ENCODE measurements around the gene NCAM2. TPM values are rescaled to one million over a fixed set of nuclear protein-coding genes. Genes with fewer than 3 reads are reported as not detected.

NCAM2 gene
- total and polyA plus RNA-seq, 4 donors, result 0.45 to 11.7 (median 5.8) TPM

DNA sequence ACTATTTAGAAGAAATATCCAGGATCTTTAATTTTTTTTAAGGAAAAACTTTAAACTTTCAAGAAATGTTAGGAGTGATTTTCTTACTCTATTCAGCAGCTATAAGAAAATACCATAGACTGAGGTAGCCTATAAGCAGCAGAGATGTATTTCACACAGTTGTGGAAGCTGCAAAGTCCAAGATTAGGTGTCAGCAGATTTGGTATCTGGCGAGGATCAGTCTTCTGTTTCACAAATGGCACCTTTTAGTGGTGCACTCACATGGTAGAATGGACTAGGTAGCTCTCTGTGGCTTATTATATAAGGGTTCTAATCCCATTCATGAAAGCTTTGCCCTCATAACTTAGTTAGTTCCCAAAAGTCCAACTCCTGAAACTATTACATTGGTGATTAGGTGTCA is 207.4 kb downstream of the NCAM2 start:
- no peak overlapping the region for H3K27ac ChIP-seq (ENCODE audit: low read depth in 1 of 2, low read length in 1 of 2)
- peaks cover 0 to 5% (median 0%) of the 10 kb centered on the region in 5 donors for H3K4me1 ChIP-seq (ENCODE audit: control insufficient read depth in 5 of 5, insufficient read depth in 5 of 5, low read length in 5 of 5)
- H3K9ac ChIP-seq (ENCODE audit: insufficient read depth in 1 of 2, low read length in 2 of 2), result no peak overlapping the region
- DNase-seq, result no peak
- WGBS, 2 donors, result 68 to 76% methylated on average over 1 of the region's 1 CpG
- TF ChIP-seq, protein P1, sequence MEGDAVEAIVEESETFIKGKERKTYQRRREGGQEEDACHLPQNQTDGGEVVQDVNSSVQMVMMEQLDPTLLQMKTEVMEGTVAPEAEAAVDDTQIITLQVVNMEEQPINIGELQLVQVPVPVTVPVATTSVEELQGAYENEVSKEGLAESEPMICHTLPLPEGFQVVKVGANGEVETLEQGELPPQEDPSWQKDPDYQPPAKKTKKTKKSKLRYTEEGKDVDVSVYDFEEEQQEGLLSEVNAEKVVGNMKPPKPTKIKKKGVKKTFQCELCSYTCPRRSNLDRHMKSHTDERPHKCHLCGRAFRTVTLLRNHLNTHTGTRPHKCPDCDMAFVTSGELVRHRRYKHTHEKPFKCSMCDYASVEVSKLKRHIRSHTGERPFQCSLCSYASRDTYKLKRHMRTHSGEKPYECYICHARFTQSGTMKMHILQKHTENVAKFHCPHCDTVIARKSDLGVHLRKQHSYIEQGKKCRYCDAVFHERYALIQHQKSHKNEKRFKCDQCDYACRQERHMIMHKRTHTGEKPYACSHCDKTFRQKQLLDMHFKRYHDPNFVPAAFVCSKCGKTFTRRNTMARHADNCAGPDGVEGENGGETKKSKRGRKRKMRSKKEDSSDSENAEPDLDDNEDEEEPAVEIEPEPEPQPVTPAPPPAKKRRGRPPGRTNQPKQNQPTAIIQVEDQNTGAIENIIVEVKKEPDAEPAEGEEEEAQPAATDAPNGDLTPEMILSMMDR (IDR thresholded peaks at IDR 0.05; ENCODE audit: control extremely low read depth, extremely low read depth), result no peak
- H3K4me3 ChIP-seq, result no peak overlapping the region
- no peak for ATAC-seq (ENCODE audit: insufficient read depth, low FRiP score)
- H3K9me3 ChIP-seq (ENCODE audit: control insufficient read depth in 4 of 4, insufficient read depth in 3 of 4, low read length in 3 of 4), result no peaks in the 10 kb centered on the region
- no peaks in the 10 kb centered on the region for H3K36me3 ChIP-seq (ENCODE audit: control insufficient read depth in 4 of 4, insufficient read depth in 4 of 4, low read length in 4 of 4)
- H3K27me3 ChIP-seq (ENCODE audit: control insufficient read depth in 3 of 3, insufficient read depth in 3 of 3, low read length in 2 of 3), result no peaks in the 10 kb centered on the region

GRCh38 chr21:21210552-21210951 is 212.3 kb downstream of the NCAM2 start:
- no peak overlapping the region for H3K4me3 ChIP-seq
- no peak overlapping the region for H3K9ac ChIP-seq (ENCODE audit: insufficient read depth in 1 of 2, low read length in 2 of 2)
- H3K27ac ChIP-seq (ENCODE audit: low read depth in 1 of 2, low read length in 1 of 2), result no peak overlapping the region
- H3K9me3 ChIP-seq (ENCODE audit: control insufficient read depth in 4 of 4, insufficient read depth in 3 of 4, low read length in 3 of 4), result no peaks in the 10 kb centered on the region
- H3K36me3 ChIP-seq (ENCODE audit: control insufficient read depth in 4 of 4, insufficient read depth in 4 of 4, low read length in 4 of 4), result no peaks in the 10 kb centered on the region
- DNase-seq, result no peak
- no peaks in the 10 kb centered on the region for H3K4me1 ChIP-seq (ENCODE audit: control insufficient read depth in 5 of 5, insufficient read depth in 5 of 5, low read length in 5 of 5)
- H3K27me3 ChIP-seq (ENCODE audit: control insufficient read depth in 3 of 3, insufficient read depth in 3 of 3, low read length in 2 of 3), result no peaks in the 10 kb centered on the region
- no peak for ATAC-seq (ENCODE audit: insufficient read depth, low FRiP score)
- 66 to 74% methylated on average over 2 of the region's 2 CpGs for WGBS, 2 donors
- TF ChIP-seq, protein P1 (IDR thresholded peaks at IDR 0.05; ENCODE audit: control extremely low read depth, extremely low read depth), result no peak

DNA sequence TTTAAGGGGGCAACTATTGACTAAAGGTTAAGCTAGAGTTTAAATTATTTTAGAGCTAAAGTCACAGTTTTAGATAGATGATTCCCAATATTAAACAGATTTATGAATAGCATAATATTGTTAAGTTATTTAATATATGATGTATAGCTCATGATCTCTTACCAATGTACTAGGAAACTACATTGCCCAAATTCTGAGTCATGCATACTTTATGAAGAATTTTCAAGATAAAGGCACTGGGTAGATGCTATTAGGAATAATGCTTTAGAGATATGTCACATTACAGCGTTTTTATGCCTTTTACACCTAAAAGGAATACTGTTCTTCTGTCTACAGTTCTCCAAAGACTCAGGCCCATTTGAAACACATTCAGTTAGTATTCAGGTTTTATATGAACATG is 215.1 kb downstream of the NCAM2 start:
- Histone ChIP-seq H3K27me3 (ENCODE audit: control insufficient read depth in 3 of 3, insufficient read depth in 3 of 3, low read length in 2 of 3) (no peaks in the 10 kb centered on the region), H3K9ac (ENCODE audit: insufficient read depth in 1 of 2, low read length in 2 of 2) (no peak overlapping the region), H3K27ac (ENCODE audit: low read depth in 1 of 2, low read length in 1 of 2) (no peak overlapping the region), H3K4me1 (ENCODE audit: control insufficient read depth in 5 of 5, insufficient read depth in 5 of 5, low read length in 5 of 5) (peaks cover 0 to 7% (median 0%) of the 10 kb centered on the region in 5 donors), H3K4me3 (no peak overlapping the region), H3K36me3 (ENCODE audit: control insufficient read depth in 4 of 4, insufficient read depth in 4 of 4, low read length in 4 of 4) (no peaks in the 10 kb centered on the region), H3K9me3 (ENCODE audit: control insufficient read depth in 4 of 4, insufficient read depth in 3 of 4, low read length in 3 of 4) (no peaks in the 10 kb centered on the region)
- 59 to 81% methylated on average over 1 of the region's 1 CpG for WGBS, 2 donors
- ATAC-seq (ENCODE audit: insufficient read depth, low FRiP score), result no peak
- TF ChIP-seq, protein P1 (IDR thresholded peaks at IDR 0.05; ENCODE audit: control extremely low read depth, extremely low read depth), result no peak
- no peak for DNase-seq

- Histone ChIP-seq H3K4me1 (ENCODE audit: control insufficient read depth in 5 of 5, insufficient read depth in 5 of 5, low read length in 5 of 5) (peaks cover 0 to 7% (median 0%) of the 10 kb centered on the region in 5 donors), H3K27me3 (ENCODE audit: control insufficient read depth in 3 of 3, insufficient read depth in 3 of 3, low read length in 2 of 3) (no peaks in the 10 kb centered on the region), H3K27ac (ENCODE audit: low read depth in 1 of 2, low read length in 1 of 2) (no peak overlapping the region), H3K4me3 (no peak overlapping the region), H3K9ac (ENCODE audit: insufficient read depth in 1 of 2, low read length in 2 of 2) (no peak overlapping the region), H3K36me3 (ENCODE audit: control insufficient read depth in 4 of 4, insufficient read depth in 4 of 4, low read length in 4 of 4) (no peaks in the 10 kb centered on the region), H3K9me3 (ENCODE audit: control insufficient read depth in 4 of 4, insufficient read depth in 3 of 4, low read length in 3 of 4) (no peaks in the 10 kb centered on the region)
- 49 to 76% methylated on average over 2 of the region's 2 CpGs for WGBS, 2 donors
- DNase-seq (peak in 2 of 3 donors; percentile 10 to 11), ATAC-seq (ENCODE audit: insufficient read depth, low FRiP score) (no peak)
- TF ChIP-seq, protein P1 (IDR thresholded peaks at IDR 0.05; ENCODE audit: control extremely low read depth, extremely low read depth), result no peak
Measured at GRCh38 chr21:21216047-21216446, 217.8 kb downstream of the NCAM2 start.
